ENCODE results near the gene CLHC1.

DNA sequence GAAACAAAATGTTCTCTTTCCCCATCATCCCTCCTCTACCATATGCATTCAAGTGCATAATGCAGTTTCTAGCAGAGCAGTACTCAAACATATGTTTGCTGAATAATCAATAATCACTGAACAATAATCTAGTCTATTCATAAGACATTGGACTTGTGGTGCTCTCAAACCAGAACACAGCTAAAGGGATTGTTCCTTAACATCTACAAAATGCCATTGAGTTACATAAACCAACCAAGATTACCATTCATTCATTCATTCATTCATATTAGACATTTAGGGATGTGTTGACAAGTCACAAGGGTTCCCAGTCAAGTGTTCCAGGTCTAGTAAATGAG lies 3.9 kb downstream of the CLHC1 start:
- TF ChIP-seq, protein P1, sequence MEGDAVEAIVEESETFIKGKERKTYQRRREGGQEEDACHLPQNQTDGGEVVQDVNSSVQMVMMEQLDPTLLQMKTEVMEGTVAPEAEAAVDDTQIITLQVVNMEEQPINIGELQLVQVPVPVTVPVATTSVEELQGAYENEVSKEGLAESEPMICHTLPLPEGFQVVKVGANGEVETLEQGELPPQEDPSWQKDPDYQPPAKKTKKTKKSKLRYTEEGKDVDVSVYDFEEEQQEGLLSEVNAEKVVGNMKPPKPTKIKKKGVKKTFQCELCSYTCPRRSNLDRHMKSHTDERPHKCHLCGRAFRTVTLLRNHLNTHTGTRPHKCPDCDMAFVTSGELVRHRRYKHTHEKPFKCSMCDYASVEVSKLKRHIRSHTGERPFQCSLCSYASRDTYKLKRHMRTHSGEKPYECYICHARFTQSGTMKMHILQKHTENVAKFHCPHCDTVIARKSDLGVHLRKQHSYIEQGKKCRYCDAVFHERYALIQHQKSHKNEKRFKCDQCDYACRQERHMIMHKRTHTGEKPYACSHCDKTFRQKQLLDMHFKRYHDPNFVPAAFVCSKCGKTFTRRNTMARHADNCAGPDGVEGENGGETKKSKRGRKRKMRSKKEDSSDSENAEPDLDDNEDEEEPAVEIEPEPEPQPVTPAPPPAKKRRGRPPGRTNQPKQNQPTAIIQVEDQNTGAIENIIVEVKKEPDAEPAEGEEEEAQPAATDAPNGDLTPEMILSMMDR (IDR thresholded peaks at IDR 0.05): no peak
- TF ChIP-seq EZH2 (IDR thresholded peaks at IDR 0.05) (no peak), EZH2phosphoT487 (IDR thresholded peaks at IDR 0.05) (no peak)
